NCI-H748 (cell line): Measurements from ENCODE around the gene GPC1.
"Not testable (repeated sequence)": the region's sequence is repeated elsewhere in the genome, so short reads cannot be mapped to it uniquely, and the experiment has no call there.

Experiments used
- DNase-seq: peaks from one replicate; lab custom pipeline; 2025; ENCODE audit not compliant: unreplicated experiment; lab: John Stamatoyannopoulos, UW

The GPC1 gene, protein sequence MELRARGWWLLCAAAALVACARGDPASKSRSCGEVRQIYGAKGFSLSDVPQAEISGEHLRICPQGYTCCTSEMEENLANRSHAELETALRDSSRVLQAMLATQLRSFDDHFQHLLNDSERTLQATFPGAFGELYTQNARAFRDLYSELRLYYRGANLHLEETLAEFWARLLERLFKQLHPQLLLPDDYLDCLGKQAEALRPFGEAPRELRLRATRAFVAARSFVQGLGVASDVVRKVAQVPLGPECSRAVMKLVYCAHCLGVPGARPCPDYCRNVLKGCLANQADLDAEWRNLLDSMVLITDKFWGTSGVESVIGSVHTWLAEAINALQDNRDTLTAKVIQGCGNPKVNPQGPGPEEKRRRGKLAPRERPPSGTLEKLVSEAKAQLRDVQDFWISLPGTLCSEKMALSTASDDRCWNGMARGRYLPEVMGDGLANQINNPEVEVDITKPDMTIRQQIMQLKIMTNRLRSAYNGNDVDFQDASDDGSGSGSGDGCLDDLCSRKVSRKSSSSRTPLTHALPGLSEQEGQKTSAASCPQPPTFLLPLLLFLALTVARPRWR

DNA sequence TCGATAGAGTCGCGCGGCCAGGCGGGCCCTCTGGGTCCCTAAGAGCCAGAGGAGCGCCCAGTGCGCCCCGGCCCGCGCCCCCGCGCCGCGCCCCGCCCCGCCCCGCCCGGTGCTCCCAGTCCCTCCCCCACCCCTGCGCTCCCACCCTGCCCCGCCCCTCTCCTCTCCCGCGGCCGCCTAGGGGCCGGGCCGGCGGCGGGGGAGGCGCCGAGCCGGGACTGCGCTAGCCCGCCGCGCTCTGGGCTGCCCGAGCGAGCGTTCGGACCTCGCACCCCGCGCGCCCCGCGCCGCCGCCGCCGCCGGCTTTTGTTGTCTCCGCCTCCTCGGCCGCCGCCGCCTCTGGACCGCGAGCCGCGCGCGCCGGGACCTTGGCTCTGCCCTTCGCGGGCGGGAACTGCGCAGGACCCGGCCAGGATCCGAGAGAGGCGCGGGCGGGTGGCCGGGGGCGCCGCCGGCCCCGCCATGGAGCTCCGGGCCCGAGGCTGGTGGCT lies at the start of gene GPC1:
Gene GPC1 (plus strand): TSS at position 207 of the 491 bp plus-strand sequence. CDS start 256 bp downstream, at position 463.
- DNase-seq = peak; percentile 82

DNA sequence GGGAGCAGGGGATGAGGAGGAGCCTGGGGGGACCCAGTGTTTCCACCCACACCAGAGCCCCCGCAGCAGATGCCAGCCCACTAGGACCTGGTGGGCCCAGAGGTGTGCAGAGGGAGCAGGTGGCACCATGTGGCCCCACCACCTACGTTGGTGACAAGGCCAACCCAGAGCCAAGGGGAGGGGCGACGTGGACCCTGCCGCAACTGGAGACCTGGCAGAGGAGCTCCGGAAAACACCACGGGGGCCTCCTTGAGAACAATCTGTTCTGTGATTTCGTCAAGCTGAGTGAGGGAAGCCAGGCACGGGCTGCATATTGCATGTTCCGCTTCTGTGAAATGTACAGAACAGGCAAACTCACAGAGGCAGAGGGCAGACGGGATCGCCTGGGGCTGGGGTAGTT lies 49.1 kb upstream of the GPC1 start:
- DNase-seq = no peak

DNA sequence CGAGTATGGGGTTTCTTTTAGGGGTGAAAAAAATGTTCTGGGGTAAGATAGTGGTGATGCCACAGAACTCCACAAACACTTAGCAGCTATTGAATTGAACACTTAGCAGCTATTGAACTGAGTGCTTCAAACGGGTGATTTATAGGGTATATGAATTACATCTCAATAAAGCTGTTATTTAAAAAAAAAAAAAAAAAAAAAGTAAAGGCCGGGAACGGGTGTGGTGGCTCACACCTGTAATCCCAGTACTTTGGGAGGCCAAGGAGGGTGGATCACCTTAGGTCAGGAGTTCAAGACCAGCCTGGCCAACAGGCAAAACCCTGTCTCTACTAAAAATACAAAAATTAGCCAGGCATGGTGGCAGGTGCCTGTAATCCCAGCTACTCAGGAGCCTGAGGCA lies 48.7 kb upstream of the GPC1 start:
- DNase-seq = not testable (repeated sequence)

DNA sequence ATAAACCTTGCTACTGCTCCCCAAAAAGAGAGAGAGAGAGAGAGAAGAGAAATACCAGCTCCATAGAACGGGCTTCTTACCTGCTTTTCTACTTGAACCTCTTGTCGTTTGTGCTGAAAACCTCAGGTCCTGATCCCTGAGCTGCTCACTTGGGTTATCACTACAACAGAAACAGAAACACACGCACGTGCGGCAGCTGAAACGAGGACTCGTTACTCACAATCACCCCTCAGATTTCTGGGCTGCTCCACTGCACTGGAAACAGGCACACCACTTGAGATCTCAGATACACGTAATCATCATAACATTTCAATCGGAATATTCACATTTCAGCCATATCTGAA lies 48.2 kb upstream of the GPC1 start:
- no peak for DNase-seq

DNA sequence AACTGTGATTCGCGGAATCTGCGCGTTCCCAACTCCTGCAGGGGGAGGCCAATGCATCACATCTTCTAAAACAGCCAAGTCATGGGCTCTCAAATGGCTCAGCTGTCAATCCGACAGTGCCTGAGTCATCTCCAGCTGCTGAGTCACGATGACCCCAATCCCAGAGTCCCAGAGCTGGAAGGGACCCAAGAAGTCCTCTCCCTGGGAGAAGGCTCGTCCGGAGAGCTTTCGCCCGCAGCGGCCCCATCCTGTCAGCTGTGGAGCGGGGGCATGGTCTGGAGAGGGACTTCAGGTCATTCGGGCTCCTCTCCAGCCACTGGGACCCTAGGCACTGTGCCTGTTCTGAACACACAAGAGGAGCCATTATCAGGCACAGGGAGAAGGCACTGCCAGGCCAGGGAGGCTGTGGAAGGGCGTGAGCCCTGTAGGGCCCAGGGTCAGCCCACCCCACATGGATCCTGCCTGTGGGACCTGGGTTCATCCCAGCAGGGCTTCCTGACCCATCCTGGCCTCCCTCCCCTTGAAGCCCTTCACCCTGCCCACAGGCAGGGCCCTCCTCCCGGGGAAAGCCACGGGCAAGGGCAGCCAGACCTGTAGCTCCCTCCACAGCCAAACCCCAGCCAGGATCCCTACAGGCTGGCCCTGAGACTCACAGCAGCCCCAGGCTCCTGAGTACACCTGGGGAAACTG lies 47.6 kb upstream of the GPC1 start:
- DNase-seq = no peak

DNA sequence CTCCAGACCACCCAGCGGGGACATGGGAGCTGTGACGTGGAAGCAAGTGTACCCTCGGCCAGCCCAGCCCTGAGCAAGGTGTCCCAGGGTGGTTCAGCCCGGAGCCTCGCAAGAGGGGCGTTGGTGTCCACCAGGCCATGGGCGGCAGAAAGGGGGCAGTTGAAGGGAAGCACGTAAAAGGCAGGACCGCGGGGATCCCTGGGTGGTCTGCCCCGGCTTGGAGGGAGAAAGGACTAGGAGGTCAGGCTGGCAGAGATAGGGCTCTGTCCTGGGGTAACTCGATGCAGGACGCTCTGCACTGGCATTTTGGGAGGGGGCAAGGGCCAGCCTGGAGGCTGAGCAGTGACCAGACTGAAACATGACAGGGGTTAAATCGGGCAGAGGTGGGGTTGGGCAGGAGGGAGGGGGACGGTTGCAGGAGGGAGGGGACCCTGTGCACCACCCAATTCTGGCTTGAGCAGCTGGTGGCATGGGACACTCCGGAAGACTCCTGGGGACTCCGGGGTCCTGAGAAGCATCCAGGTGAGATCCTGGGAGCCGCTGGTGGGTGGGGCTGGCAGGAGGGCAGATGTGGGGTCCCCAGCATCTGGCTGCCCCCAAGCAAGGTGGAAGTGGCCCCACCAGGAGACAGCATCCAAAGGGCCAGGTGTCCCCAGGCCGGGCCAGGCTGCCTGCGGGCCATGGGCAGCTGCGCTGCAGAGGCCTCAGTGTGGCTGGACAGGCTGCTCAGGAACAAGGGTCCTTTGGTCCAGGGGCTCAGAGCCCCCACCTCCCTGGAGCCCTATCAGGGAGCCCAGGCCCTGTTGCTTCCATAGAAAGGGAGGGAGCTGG lies 46.8 kb upstream of the GPC1 start:
- no peak for DNase-seq

DNA sequence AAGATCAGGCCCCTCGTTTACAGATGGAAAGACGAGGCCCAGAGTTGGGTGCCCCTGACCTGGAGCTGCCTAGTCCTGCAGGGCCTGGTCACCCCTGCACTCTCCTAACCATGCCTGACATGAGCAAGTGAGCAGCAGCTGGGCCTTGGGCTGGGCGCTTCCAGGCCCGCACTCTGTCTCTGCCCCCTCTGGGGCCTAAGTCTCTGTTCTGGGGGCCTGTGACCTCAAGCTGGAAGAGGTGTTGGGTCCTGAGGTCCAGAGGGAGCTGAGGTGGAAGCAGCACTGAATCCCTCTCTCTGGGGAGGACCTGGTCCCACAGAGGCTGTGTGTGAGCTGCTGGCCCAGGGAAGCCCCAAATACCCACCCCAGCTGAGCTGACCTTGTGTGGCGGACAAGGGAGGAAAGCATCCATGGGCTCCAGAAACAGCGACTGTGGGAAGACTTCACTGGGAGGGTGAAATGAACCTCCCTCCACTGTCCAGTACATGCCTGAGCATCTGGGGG lies 46.1 kb upstream of the GPC1 start:
- DNase-seq = no peak

DNA sequence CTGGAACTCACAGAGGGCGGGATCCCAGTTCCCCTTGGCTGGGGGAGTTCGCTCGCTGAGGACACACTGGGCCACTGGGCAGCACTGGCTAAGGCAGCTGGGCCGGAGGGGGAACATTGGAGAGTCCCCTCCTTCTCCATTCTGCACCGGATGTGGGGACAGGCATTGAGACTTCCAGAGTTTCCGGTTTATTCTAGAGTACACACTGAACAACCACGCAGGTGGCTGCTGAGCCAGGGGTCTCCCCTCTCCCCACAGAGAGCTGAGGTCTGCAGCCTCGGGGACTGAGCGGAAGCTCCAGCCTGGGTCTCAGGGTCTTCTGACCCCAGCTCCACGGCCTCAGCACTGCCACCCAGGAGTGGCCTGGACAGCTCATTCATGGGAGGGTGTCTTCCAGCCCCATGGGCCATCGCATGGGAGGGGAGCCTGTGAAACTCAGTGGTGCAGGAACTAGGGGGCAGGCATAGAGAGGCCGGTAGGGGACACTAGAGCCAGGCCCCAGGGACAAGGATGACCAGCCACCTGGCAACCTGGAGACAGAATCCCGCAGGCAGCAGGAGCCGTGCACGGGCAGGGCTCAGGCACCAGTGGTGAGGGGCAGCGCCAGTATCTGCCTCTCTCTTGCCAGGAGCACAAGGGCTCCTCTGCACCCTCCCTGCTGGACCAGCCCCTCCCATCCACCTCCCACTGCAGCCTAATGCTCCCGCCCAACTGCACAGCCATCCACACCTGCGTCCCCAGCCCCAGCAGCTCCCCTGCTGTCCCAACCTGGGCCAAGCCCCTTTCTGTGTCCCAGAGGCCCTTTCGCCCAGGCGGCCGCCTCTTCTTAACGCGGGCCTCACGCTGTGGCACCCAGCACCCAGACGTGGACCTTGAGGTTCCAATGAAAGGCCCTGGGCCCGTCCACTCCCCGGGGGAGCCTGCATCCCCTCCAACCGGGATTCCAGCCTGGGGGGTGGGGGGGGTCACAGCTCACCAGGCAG lies 45.1 kb upstream of the GPC1 start:
- no peak for DNase-seq

DNA sequence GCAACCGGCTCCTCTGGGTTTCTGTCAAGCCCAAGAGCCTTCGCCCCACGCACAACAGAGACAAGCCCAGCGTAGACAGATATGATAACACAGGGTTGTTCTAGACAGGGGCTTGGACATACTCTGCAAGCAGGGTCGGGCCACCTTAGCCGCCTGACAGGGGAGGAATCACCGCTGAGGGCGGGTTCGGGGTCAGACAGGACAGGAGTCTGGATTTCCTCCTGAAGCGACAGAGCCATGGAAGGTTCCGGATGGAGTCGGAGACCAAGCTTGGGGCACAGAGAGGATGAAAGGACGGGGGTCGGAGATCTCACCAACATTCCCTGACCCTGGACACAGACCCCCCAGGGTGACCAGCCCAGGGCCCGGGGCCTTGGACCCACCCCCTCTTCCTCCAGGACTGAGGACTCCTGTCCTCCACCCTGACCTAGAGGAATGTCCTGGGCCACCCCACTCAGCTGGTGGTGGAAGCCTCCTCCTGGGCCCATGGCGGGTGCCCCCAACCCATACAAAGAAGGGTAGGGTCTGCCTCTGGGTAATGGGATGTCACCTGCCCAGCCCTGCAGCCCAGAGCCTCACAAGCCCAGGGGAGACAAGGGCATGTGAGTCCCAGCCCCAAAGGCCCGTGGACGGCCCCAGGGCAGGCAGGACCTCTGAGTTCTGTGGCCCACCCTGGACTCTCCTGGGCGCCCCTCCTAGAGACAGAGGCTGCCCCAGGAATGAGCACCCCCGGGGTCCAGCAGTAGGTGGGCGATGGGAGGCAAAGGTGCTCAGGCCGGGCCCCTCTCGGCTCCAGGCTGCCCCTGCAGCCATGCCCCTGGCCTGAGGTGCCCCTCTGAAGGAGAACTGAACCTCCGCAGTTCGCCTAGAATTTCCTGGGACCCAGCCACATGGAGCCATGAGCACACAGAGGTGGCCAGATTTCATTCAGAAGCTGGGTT lies 44.1 kb upstream of the GPC1 start:
- no peak for DNase-seq

DNA sequence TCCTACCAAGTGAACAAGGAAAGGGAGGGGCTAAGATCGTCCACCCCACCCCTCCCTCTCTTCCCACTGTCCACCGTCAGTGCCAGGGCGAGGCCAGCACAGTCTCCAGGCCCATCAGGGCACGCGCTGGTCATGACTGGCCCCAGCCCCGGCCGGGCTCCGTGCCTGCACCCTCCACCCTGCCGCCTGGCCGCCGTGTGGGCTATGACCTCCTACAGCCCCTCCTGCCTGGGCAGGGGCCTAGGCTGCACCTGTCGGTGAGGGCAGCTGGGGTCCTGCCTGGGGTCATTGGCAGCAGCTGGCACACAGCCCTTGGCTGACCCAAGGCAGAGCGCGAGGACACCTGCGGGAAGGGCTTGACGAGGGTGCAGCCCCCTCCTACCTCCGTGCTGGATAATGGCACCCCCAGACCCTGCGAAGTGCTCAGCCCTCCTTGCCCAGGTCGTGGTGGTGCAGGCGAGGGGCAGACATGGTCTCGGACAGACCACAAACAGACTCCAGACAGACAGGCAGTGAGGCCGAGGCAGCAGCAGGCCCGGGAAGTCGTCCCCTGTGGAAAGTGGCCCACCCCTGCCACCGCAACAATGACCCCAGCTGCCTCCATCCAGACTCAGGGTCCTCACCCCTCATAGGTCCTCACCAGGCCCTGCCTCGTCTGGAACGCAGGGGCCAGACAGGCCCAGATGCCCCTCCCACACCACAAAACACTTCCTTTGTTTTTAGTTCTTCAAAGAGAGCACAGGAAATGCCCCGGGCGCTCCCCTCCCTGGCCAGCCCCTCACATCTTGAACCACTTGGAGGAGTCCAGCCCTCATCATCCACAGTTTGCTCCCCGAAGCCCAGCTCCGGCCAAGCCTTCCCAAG lies 43.1 kb upstream of the GPC1 start:
- DNase-seq = no peak

DNA sequence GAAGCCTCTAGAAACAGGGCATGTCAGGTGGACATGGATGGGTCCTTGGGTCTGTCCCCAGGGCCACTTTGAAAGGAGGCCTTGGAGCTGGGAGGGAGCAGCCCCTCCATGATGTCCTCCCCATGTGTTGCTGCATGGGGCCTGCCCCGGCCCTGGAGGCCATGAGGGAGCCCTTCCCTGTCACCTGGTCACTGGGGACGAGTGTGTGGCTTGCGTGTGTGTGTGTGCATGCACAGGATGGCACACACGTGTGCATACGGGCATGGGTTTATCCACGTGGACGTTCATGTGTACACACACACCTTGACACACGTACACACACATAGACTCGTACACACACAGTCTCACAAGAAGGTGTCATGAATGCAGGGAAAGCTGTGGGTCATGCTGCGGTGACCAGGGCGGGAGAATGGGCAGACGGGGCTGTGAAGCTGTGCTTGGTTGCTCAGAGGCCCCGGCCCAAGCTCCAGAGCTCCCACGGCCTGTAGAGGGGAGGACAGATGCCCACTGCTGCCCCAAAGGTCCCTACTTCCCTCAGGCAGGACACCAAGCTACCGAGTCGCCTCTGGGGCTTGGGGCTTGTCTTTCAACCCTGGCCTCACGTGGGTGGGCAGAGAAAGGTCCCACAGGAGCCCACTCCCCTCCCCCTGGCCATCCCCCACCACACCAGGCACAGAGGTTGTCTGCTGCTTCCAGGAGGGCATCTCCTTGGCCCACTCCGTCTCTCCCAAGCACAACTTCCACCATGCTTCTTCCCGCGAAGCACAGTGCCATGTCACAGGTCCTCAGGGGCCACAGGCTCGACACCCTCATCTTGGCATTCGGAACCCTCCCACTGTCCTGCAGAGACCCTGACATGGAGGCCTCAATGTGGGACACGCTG lies 42.3 kb upstream of the GPC1 start:
- no peak for DNase-seq

DNA sequence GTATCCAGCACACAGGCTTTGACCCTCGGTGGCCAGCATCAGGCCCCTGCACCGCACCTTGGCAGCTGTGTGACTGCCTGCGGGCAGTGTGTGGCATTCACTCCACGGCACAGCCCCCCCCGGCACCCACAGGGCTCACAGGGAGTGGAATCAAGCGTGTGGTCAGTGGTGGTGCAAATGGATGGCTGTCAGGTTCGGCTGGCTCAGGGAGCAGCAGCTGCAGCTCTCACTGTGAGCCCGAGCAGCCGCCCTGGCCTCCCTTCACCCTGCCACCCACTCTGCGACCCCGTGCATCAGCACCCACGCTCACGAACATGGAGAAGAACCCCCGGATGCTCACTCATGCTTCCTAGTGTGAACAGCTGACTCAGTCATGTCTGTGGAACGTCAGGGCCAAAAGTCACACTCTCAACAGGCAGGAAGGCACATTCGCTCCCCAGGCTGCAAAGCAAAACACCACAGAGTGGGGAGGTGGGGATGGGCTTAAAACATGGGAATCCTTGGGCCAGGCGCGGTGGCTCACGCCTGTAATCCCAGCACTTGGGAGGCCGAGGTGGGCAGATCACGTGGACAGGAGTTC lies 41.5 kb upstream of the GPC1 start:
- DNase-seq = no peak

DNA sequence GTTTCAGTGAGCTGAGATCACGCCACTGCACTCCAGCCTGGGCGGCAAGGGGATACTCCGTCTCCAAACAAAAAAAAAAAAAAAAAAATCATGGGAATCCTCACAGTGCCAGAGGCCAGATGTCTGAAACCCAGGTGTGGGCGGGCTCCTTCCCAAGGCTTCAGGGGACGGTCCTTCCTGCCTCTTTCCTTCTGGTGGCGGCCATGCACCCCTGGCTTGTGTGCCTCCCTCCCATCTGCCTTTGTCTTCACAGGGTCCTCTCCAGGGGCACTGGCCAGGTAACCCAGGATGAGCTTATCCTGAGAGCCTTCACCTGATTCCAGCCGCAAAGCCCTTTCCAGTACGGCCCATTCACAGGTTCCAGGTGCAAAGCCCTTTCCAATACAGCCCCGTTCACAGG lies 40.9 kb upstream of the GPC1 start:
- DNase-seq = no peak

DNA sequence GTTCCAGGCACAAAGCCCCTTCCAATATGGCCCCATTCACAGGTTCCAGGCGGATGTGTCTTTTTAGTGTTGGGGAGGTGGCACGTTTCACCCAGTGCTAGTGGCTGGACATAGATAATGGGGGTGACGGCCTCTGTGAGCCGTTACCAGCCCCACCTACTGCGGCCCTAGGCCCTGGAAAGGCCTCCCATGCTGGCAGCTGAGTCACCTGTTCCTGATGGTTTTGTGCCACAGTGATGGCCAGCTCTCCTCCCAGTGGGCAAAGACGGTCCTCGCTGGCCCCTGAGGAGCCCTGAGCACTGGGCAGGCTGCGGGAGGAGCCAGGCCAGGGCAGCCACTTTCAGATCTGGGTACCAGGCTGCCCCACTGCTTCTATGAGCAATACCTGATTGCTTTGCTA lies 40.0 kb upstream of the GPC1 start:
- no peak for DNase-seq

DNA sequence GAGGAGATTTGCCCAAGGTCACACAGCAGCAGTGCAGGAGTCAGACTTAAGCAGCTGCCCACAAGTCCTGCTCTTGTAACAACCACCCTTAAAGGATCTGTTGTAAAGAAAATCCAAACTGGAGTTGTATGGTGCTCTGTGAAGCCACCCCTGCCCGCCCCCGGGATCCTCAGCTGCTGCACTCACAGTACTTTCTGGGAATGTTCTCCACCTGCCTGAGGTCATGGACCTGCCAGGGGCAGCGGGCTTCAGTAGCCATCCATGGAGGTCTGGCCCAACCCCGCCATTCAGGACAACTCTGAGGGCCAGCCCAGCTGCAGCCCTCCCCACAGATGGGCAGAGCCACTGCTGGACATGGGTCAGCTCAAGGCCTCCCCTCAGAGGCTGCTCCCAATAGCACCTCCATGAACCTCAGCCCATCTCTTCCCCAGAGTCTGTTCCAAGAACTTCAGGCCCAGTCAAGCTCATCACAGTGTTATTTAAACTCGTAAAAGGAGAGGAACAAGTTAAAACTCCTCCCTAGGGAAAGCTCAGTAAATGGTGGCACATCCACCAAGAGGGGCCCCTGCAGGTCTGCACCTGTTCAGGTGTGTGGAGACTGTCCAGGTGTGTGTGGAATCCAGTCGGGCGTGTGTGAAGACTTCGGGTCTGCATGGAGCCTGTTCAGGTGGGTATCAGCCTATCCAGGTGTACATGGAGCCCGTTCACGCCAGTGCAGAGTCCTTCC lies 39.4 kb upstream of the GPC1 start:
- DNase-seq = no peak
